AG10803 (cell line): Measurements from ENCODE around the gene COL6A2.

Experiments used
- DNase-seq: peaks from one replicate; pipeline ENCODE4 v3.0.0; 2010; ENCODE audit warnings: low read depth
- H3K4me3 ChIP-seq: 2 replicates; pipeline ENCODE4 v1.5.1; 2011; ENCODE audit warnings: mild to moderate bottlenecking, low read length, control low read depth
- CTCF ChIP-seq: conservative IDR thresholded peaks from 2 replicates; pipeline ENCODE4 v1.5.1; 2011; ENCODE audit warnings: mild to moderate bottlenecking, low read length, control low read depth, inconsistent platforms

Gene COL6A2

GRCh38 chr21:46121286-46122221 is 23.6 kb downstream of the COL6A2 start:
- TF ChIP-seq CTCF: no peak
- DNase-seq: no peak

GRCh38 chr21:46122237-46122671 is 24.3 kb downstream of the COL6A2 start:
- peak; percentile 74 for DNase-seq
- no peak for TF ChIP-seq CTCF

More at GRCh38 chr21:46121286-46122221, 23.6 kb downstream of the COL6A2 start:
- H3K4me3 ChIP-seq: no peak overlapping the region

GRCh38 chr21:46122758-46123683 is 25.1 kb downstream of the COL6A2 start:
- TF ChIP-seq CTCF: no peak
- no peak overlapping the region for H3K4me3 ChIP-seq
- no peak for DNase-seq

More at GRCh38 chr21:46122237-46122671, 24.3 kb downstream of the COL6A2 start:
- H3K4me3 ChIP-seq: no peak overlapping the region

- H3K4me3 ChIP-seq: no peak overlapping the region
- TF ChIP-seq CTCF: no peak
- no peak for DNase-seq
Observed at GRCh38 chr21:46124083-46124925, 26.4 kb downstream of the COL6A2 start.

GRCh38 chr21:46124926-46125845 is 27.3 kb downstream of the COL6A2 start:
- H3K4me3 ChIP-seq: no peak overlapping the region
- no peak for TF ChIP-seq CTCF
- no peak for DNase-seq

- no peak for DNase-seq
- H3K4me3 ChIP-seq: no peak overlapping the region
- TF ChIP-seq CTCF: no peak
Observed at GRCh38 chr21:46125846-46126301, 28.0 kb downstream of the COL6A2 start.
